Thyroid gland (tissue), 4 donors: ENCODE results near the gene PCBP3. TPM values are rescaled to one million over a fixed set of nuclear protein-coding genes. Genes with fewer than 3 reads are reported as not detected.

Experiments
- DNase-seq, 2 donors: peaks; one replicate each; pipeline ENCODE4 v3.0.0-alpha.2; 2019
- H3K27ac ChIP-seq, 3 donors: fragments of 200-600 bp; sonication (generic); 1 replicate in 2 of 3; 2 replicates in 1 of 3; pipeline ENCODE4 v1.5.1; 2016 to 2019; ENCODE audit warnings: mild to moderate bottlenecking in 1 of 3, moderate library complexity in 1 of 3
- H3K27me3 ChIP-seq: fragments of 200-600 bp; sonication (generic); one replicate; pipeline ENCODE4 v1.5.1; 2019
- H3K36me3 ChIP-seq, 2 donors: fragments of 200-600 bp; sonication (generic); one replicate each; pipeline ENCODE4 v1.5.1; 2016 to 2019
- H3K4me1 ChIP-seq, 2 donors: fragments of 200-600 bp; sonication (generic); one replicate each; pipeline ENCODE4 v1.5.1; 2017 to 2019
- H3K4me3 ChIP-seq, 3 donors: fragments of 200-600 bp; sonication (generic); replicated peaks in 1 of 3; 1 replicate in 2 of 3; 2 replicates in 1 of 3; pipeline ENCODE4 v1.5.1; 2016; ENCODE audit warnings: mild to moderate bottlenecking in 1 of 3
- H3K9me3 ChIP-seq: fragments of 200-600 bp; sonication (generic); one replicate; pipeline ENCODE4 v1.5.1; 2017
- CTCF ChIP-seq, 6 experiments: fragments of 200-600 bp in 3 of 6; fragments of 450-650 bp in 3 of 6; sonication (generic) in 3 of 6; IDR thresholded peaks; one replicate each; pipeline ENCODE4 v1.5.1; 2016 to 2019; ENCODE audit warnings: antibody characterized with exemption in 6 of 6, mild to moderate bottlenecking in 2 of 6, inconsistent platforms in 1 of 6, moderate library complexity in 1 of 6
- POLR2A ChIP-seq, 2 donors: fragments of 450-650 bp; IDR thresholded peaks; one replicate each; pipeline ENCODE4 v1.6.1; 2017; ENCODE audit warnings: antibody characterized with exemption in 2 of 2, mild to moderate bottlenecking in 2 of 2, moderate library complexity in 1 of 2
- WGBS, 2 donors: methylation state at CpG; one replicate each; pipeline ENCODE4 v1.1.5; 2017; 5-methylcytosine and 5-hydroxymethylcytosine counted together
- intact Hi-C: fragments of 100-400 bp; cut with DNase I; formaldehyde crosslinking; loops from one replicate; pipeline ENCODE4 v1.15.1; 2023
- total RNA-seq, 4 donors: library from RNA; depleted of rRNA; stranded (reverse); fragments of >200 nt; gene quantifications; one replicate each; pipeline ENCODE4 v1.2.3, GENCODE V29; 2016

Gene PCBP3
- total RNA-seq, 4 donors from 2014 or later = 0.33 to 0.98 (median 0.54) TPM; not detected in 1

- no peak overlapping the region for H3K27ac ChIP-seq
- no peaks in the 10 kb centered on the region for H3K36me3 ChIP-seq
- H3K9me3 ChIP-seq = no peaks in the 10 kb centered on the region
- intact Hi-C loops = no loop called here
- H3K27me3 ChIP-seq = no peaks in the 10 kb centered on the region
- 60 to 64% methylated on average over 10 to 11 of the region's 11 CpGs for WGBS, 2 donors
- H3K4me1 ChIP-seq = peaks cover 0 to 5% of the 10 kb centered on the region in 2 donors
- H3K4me3 ChIP-seq = no peak overlapping the region
- no peak for TF ChIP-seq POLR2A (IDR thresholded peaks at IDR 0.05)
- TF ChIP-seq CTCF (IDR thresholded peaks at IDR 0.05) = no peak
- no peak for DNase-seq
Measured at GRCh38 chr21:45639206-45640000, 4.1 kb upstream of the PCBP3 start.

- Histone ChIP-seq H3K36me3 (no peaks in the 10 kb centered on the region), H3K4me1 (peaks cover 0 to 5% of the 10 kb centered on the region in 2 donors), H3K27me3 (peaks cover 6% of the 10 kb centered on the region), H3K4me3 (no peak overlapping the region), H3K27ac (no peak overlapping the region), H3K9me3 (no peaks in the 10 kb centered on the region)
- DNase-seq = no peak
- intact Hi-C loops = no loop called here
- WGBS, 2 donors = 67 to 79% methylated on average over 4 to 6 of the region's 6 CpGs
- no peak for TF ChIP-seq POLR2A (IDR thresholded peaks at IDR 0.05)
- no peak for TF ChIP-seq CTCF (IDR thresholded peaks at IDR 0.05)
Measured at GRCh38 chr21:45640001-45640887, 3.3 kb upstream of the PCBP3 start.

GRCh38 chr21:45640888-45641479, 2.5 kb upstream of the PCBP3 start:
- Histone ChIP-seq H3K27ac (no peak overlapping the region), H3K4me1 (peaks cover 0 to 5% of the 10 kb centered on the region in 2 donors), H3K27me3 (peaks cover 6% of the 10 kb centered on the region), H3K4me3 (no peak overlapping the region), H3K36me3 (no peaks in the 10 kb centered on the region), H3K9me3 (no peaks in the 10 kb centered on the region)
- no peak for DNase-seq
- whole genome bisulfite sequencing, 2 donors = 56 to 61% methylated on average over 13 to 17 of the region's 23 CpGs
- no peak for TF ChIP-seq CTCF (IDR thresholded peaks at IDR 0.05)
- intact Hi-C loops = no loop called here

- DNase-seq = no peak
- 50 to 54% methylated on average over 29 to 30 of the region's 31 CpGs for WGBS, 2 donors
- Histone ChIP-seq H3K4me3 (no peak overlapping the region), H3K9me3 (no peaks in the 10 kb centered on the region), H3K27ac (no peak overlapping the region), H3K4me1 (peaks cover 0 to 5% of the 10 kb centered on the region in 2 donors), H3K36me3 (no peaks in the 10 kb centered on the region), H3K27me3 (peaks cover 6% of the 10 kb centered on the region)
- intact Hi-C loops = no loop called here
- no peak for TF ChIP-seq POLR2A (IDR thresholded peaks at IDR 0.05)
- TF ChIP-seq CTCF (IDR thresholded peaks at IDR 0.05) = no peak
Measured at GRCh38 chr21:45641480-45642035, 2.0 kb upstream of the PCBP3 start.
